Camera-type eye (tissue), 1 donor: ENCODE data around the gene ABHD17B. TPM values are rescaled to one million over a fixed set of nuclear protein-coding genes. Genes with fewer than 3 reads are reported as not detected.

Source experiments
- total RNA-seq: library from RNA; depleted of rRNA; stranded (reverse); fragments of >200 nt; gene quantifications from one replicate; pipeline ENCODE4 v1.2.3, GENCODE V29; 2014

The ABHD17B gene
- 65.3 TPM for total RNA-seq

GRCh38 chr9:71911061-71911907, at the start of gene ABHD17B, which contains the start of gene C9orf85:
Gene ABHD17B (minus strand): TSS chr9:71911193. CDS start chr9:71875080, 36,113 bp downstream.
Gene C9orf85 (plus strand): TSS chr9:71911639. CDS start chr9:71911735, 96 bp downstream.

Other genes with a start within 250 kb of the ABHD17B start
- gene CEMIP2, start 142.7 kb downstream of the ABHD17B start, total RNA-seq = 45.5 TPM
- 17.3 TPM for gene C9orf85, start 446 bp upstream of the ABHD17B start, total RNA-seq
- gene C9orf57, start 149.4 kb upstream of the ABHD17B start, total RNA-seq = not detected
- 0.55 TPM for gene GDA, start 238.2 kb upstream of the ABHD17B start, total RNA-seq